Measurements from ENCODE around the gene IZUMO1R.

IZUMO1R gene

DNA sequence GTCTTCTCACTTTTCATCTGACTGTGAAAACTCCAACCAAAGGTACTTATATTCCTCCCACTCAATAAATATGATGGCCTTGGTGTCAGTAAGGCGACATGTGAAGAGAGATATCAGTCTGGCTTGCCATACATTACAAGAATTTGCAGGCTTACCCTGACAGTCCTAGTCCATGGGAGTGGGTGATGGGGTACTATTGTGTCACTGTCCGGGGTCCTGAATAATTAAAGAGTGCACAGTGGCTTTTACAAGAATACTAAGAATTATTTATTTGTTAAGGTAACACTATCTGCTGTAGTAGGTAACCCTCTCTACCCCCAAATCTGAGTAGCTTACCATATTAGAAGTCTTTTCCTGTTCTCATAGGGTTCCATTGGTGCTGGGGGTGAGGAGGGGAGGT, 23.1 kb upstream of the IZUMO1R start:
- TF ChIP-seq, protein P1, sequence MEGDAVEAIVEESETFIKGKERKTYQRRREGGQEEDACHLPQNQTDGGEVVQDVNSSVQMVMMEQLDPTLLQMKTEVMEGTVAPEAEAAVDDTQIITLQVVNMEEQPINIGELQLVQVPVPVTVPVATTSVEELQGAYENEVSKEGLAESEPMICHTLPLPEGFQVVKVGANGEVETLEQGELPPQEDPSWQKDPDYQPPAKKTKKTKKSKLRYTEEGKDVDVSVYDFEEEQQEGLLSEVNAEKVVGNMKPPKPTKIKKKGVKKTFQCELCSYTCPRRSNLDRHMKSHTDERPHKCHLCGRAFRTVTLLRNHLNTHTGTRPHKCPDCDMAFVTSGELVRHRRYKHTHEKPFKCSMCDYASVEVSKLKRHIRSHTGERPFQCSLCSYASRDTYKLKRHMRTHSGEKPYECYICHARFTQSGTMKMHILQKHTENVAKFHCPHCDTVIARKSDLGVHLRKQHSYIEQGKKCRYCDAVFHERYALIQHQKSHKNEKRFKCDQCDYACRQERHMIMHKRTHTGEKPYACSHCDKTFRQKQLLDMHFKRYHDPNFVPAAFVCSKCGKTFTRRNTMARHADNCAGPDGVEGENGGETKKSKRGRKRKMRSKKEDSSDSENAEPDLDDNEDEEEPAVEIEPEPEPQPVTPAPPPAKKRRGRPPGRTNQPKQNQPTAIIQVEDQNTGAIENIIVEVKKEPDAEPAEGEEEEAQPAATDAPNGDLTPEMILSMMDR (IDR thresholded peaks at IDR 0.05; ENCODE audit: low read length) = no peak
- no peak for TF ChIP-seq EZH2 (IDR thresholded peaks at IDR 0.05; ENCODE audit: borderline replicate concordance, low read length)
- H3K27me3 ChIP-seq (ENCODE audit: insufficient read depth, low read length) = no peaks in the 10 kb centered on the region
- H3F3A ChIP-seq (ENCODE audit: insufficient read depth, low read length) = no peaks in the 10 kb centered on the region
- H3K4me3 ChIP-seq (ENCODE audit: low read depth, low read length, poor library complexity, severe bottlenecking) = no peak overlapping the region
- H3K36me3 ChIP-seq (ENCODE audit: insufficient read depth, low read length) = no peaks in the 10 kb centered on the region
- no peak overlapping the region for H3K27ac ChIP-seq (ENCODE audit: low read depth, low read length, poor library complexity, severe bottlenecking)
- H3K4me2 ChIP-seq (ENCODE audit: low read length) = no peak overlapping the region
- no peaks in the 10 kb centered on the region for H3K4me1 ChIP-seq (ENCODE audit: insufficient read depth, low read length, severe bottlenecking)
- H3K9me2 ChIP-seq (ENCODE audit: low read depth, low read length) = no peaks in the 10 kb centered on the region
- no peaks in the 10 kb centered on the region for H3K79me2 ChIP-seq (ENCODE audit: insufficient read depth, low read length)
- H3K9me3 ChIP-seq (ENCODE audit: low read length) = no peaks in the 10 kb centered on the region
- H3K9ac ChIP-seq (ENCODE audit: low read length) = no peak overlapping the region
- H2AFZ ChIP-seq (ENCODE audit: low read length) = no peak overlapping the region
- H4K20me1 ChIP-seq (ENCODE audit: insufficient read depth, low read length) = no peaks in the 10 kb centered on the region

- Histone ChIP-seq H4K20me1 (ENCODE audit: insufficient read depth, low read length) (no peaks in the 10 kb centered on the region), H3K27ac (ENCODE audit: low read depth, low read length, poor library complexity, severe bottlenecking) (no peak overlapping the region)
These were observed 20.7 kb upstream of the IZUMO1R start for GRCh38 chr11:94283678-94284077.

DNA sequence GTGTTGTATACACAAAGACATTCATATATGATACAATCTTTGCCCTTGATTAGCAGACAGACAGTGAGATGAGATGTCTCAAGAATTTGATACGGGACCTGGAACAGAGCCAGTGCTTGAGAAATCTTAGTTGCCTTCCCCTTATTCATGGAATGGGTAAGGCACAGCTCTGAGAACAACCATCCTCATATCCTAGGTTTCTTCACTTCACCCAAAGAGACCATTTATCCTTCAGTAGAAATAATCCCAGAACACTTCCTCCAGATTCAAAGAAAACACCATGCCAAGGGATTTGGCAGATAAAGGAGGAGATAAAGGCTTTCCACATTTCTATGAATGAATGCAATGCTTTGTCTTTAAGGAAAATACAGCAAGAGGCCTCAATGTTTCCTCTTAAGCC, 8.8 kb upstream of the IZUMO1R start:
- TF ChIP-seq EZH2 (IDR thresholded peaks at IDR 0.05; ENCODE audit: borderline replicate concordance, low read length) = no peak
- TF ChIP-seq, protein P1 (IDR thresholded peaks at IDR 0.05; ENCODE audit: low read length) = no peak
- Histone ChIP-seq H3K4me2 (ENCODE audit: low read length) (no peak overlapping the region), H3F3A (ENCODE audit: insufficient read depth, low read length) (no peaks in the 10 kb centered on the region), H3K4me1 (ENCODE audit: insufficient read depth, low read length, severe bottlenecking) (no peaks in the 10 kb centered on the region), H3K9me2 (ENCODE audit: low read depth, low read length) (no peaks in the 10 kb centered on the region), H3K9ac (ENCODE audit: low read length) (no peak overlapping the region), H2AFZ (ENCODE audit: low read length) (no peak overlapping the region), H3K36me3 (ENCODE audit: insufficient read depth, low read length) (no peaks in the 10 kb centered on the region), H3K9me3 (ENCODE audit: low read length) (no peaks in the 10 kb centered on the region), H3K27ac (ENCODE audit: low read depth, low read length, poor library complexity, severe bottlenecking) (no peak overlapping the region), H3K79me2 (ENCODE audit: insufficient read depth, low read length) (no peaks in the 10 kb centered on the region), H4K20me1 (ENCODE audit: insufficient read depth, low read length) (no peaks in the 10 kb centered on the region), H3K27me3 (ENCODE audit: insufficient read depth, low read length) (no peaks in the 10 kb centered on the region), H3K4me3 (ENCODE audit: low read depth, low read length, poor library complexity, severe bottlenecking) (no peak overlapping the region)

More at GRCh38 chr11:94283678-94284077, 20.7 kb upstream of the IZUMO1R start:
- Histone ChIP-seq H3K9ac (ENCODE audit: low read length) (no peak overlapping the region), H3K9me2 (ENCODE audit: low read depth, low read length) (no peaks in the 10 kb centered on the region), H3K27me3 (ENCODE audit: insufficient read depth, low read length) (no peaks in the 10 kb centered on the region), H3K79me2 (ENCODE audit: insufficient read depth, low read length) (no peaks in the 10 kb centered on the region), H3K4me1 (ENCODE audit: insufficient read depth, low read length, severe bottlenecking) (no peaks in the 10 kb centered on the region), H3F3A (ENCODE audit: insufficient read depth, low read length) (no peaks in the 10 kb centered on the region), H3K4me2 (ENCODE audit: low read length) (no peak overlapping the region), H3K4me3 (ENCODE audit: low read depth, low read length, poor library complexity, severe bottlenecking) (no peak overlapping the region), H2AFZ (ENCODE audit: low read length) (no peak overlapping the region), H3K36me3 (ENCODE audit: insufficient read depth, low read length) (no peaks in the 10 kb centered on the region), H3K9me3 (ENCODE audit: low read length) (no peaks in the 10 kb centered on the region)
- TF ChIP-seq, protein P1 (IDR thresholded peaks at IDR 0.05; ENCODE audit: low read length) = no peak

All from OCI-LY1 (cell line).